Measurements from ENCODE around the gene DNAJC5G.
A peak's percentile ranks its signal among the peaks of the same experiment; 100 is the strongest.
"Not testable (repeated sequence)": the region's sequence is repeated elsewhere in the genome, so short reads cannot be mapped to it uniquely, and the experiment has no call there.

Gene DNAJC5G

GRCh38 chr2:27255187-27255586 lies 20.0 kb upstream of the DNAJC5G start:
- DNase-seq = no peak

DNA sequence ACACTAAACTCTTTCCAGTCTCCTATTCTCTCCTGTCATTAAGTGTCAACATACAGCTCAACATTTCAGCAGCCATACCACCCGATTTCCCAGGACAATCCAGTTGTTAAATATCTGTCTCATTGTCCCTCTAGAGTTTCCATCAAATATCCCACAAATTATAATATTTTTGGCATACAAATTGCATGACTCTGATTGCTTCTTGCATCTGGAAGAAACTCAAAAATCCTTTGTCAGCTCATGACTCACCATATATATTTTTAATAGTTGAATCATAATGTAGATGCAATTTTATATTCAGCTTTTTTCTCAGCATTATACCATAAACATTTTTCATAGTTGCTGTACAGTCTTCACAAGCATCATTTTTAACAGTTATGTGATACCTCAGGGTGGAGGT lies 19.6 kb upstream of the DNAJC5G start:
- no peak for DNase-seq

DNA sequence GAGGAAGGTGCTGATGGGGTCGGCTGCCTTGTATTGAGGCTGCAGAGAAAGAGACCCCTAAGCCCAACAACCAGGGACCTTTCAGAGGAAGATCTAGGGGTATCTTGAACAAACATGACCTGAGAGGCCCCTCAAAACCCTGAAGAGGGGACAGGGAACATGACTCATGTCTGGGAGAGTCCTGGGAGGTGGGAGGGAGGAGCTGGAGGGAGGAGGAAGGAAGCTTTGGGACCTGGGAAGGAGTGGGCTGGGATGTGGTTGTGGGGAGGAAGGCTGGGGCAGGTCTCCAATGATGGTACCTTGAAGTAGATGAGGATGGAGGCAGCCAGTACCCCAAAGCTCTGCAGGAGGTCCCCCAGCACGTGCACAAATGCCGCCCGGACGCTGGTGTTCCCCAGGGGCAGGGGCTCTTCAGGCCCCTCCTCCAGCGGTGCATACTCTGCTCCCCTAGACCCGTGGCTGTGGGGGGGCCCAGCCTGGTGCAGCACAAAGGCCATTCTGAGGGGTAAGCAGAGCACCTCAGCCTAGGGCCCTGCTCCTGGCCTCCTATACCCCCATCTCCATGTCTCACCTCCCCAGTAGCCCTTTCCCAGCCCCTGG lies 18.3 kb upstream of the DNAJC5G start:
- DNase-seq = no peak

GRCh38 chr2:27258051-27258450 lies 17.2 kb upstream of the DNAJC5G start:
- DNase-seq = no peak

GRCh38 chr2:27261241-27261925 lies 13.8 kb upstream of the DNAJC5G start:
- DNase-seq = no peak

- DNase-seq = no peak
Observed at GRCh38 chr2:27261926-27262298, 13.3 kb upstream of the DNAJC5G start.

GRCh38 chr2:27262379-27263286 lies 12.6 kb upstream of the DNAJC5G start, which contains the start of gene SLC30A3:
TSS of gene SLC30A3 (minus strand) at chr2:27263047. CDS start at chr2:27262906, 141 bp downstream.
- peak; percentile 71 for DNase-seq

- no peak for DNase-seq
Observed at GRCh38 chr2:27263287-27264252, 11.7 kb upstream of the DNAJC5G start.

DNA sequence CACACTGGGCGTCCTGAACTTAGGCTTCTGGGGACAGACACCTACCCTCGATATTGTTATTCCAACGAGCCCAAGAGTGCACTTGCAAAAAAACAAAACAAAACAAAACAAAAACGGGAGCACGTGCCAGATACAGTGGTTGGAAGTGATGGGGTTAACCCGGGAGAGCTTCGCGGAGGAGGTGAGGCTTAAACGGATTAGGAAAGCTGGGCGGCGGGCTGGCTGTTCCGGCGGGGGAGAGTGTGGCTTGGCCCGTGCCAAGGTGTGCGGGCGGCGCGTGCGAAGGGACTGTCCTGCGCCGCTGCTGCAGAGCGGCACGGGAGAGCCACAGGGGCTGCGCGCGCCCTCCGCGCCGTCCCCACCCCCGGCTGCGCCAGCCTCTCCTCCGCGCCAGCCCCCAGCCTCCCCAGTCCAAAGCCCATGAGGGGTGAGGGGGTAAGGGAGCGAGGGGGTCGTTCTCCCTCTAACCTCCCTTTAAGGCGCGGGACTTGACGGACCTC lies 10.9 kb upstream of the DNAJC5G start:
- DNase-seq = no peak

DNA sequence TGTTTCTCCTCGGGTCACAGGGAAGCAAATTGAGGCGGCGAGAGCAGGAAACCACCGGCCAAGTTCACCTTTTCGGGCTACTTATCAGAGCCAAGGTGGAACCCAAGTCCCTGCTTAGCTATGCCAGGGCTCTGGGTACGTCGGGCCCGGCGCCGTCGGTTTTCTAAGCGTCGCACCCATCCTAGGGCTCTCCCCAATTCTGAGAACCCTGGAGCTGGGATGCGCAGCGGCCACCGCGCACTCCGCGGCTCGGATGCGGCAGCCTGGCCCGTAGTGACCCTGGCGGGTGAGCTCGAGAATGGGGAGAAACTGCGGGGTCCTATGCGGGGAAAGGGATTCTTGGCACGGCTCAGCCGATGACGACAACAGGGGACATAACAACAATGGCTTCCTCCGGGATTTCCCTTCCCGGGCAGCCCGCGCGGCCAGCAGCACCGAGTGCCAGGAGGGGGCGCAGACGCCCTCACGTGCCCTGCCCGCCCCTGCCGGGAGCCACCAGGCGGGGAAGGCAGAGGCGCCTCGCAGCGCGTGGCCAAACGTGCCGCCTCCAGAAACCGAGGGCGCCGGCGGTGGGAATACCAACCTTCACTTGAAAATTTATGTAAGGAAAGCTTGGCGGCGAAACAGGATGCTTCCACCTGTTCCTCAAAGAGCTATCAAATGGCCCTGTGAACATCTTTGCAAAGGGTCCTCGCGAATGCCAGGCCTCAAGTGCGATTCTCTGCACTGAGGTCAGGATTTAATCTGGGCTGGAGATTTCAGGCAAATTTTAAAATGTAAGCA lies 10.3 kb upstream of the DNAJC5G start:
- DNase-seq = peak; percentile 79

- no peak for DNase-seq
Observed at GRCh38 chr2:27265536-27265870, 9.7 kb upstream of the DNAJC5G start.

DNA sequence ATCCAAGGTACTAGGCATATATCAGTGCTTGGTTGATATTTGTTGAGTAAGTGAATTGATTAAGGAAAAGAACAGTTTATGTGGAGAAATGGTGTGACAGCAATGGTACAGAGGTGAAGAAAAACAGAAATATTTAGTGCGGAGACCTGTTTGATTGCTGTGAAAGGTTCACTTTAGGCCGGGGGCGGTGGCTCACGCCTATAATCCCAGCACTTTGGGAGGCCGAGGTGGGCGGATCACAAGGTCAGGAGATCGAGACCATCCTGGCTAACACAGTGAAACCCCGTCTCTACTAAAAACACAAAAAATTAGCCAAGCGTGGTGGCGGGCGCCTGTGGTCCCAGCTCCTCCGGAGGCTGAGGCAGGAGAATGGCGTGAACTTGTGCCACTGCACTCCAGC lies 6.9 kb upstream of the DNAJC5G start:
- DNase-seq = not testable (repeated sequence)

DNA sequence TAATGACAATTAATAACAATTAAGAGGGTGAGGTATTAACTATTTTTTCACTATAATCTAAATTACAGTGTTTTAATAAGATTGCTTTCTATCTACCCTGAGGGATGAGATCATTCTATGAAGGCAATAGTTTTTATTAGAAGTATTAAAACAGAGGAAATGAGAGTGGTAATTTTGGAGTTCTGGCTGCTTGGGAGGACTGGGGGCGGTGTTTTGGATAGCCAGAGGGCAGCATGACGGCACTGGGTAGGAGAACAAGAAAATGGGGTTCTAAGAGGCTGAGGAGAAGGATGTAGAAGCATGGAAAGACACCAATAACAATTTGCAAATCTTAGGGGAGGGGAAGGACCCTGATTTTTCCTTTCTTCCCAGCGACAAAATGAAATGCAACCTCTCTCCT lies 5.1 kb upstream of the DNAJC5G start:
- DNase-seq = no peak

DNA sequence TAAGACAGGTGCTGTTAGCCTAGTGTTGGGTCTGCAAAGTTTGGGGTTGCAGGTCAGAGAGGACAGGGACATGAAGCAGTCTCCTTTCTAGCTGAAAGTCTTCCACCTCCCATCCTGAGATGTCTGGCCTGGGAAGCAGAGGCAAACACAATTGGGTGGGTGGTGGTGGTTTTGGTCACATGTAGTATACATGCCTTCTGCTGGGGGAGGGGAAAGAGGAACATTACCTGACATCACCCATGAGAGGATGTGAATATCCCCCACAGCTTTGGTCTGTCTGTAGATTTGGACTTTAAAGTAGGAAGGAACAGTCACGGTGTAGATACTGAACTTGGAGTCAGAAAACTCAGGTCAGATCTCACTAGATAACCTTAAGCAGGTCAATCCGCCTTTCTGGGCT lies 4.6 kb upstream of the DNAJC5G start:
- DNase-seq = peak; percentile 56

DNA sequence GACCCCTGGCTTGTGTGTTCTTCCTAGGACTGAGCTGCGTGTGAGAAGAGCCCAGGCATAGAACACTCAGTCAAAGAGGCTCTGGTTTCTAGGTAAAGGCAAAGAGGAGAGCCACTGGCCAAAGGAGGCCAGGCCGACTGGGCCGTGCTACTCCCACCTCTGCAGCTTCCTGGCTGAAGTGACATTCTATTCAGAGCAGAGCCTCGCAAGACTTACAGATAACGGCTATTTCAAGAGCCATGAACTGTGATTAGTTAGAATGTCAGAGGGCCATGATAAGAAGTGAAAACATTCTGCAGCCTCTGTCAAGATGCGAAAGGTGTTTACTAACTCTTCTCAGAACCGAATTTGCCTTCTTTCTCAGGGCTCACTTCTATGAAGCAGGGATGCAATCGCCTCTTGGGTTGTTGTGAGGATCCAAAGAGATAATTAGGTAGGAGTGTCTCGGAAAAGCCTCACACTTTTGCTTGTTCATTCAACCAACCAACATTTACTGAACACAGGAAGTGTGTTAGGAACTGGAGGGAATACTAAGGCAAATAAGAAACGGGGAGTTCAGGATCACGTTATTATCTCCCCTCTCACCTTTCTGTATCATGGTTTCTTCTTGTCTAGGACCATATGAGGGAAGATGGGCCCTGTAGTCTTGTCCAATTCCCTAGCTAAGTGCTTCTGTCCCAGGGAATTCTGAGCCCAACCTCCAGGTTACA lies 3.4 kb upstream of the DNAJC5G start:
- no peak for DNase-seq

DNA sequence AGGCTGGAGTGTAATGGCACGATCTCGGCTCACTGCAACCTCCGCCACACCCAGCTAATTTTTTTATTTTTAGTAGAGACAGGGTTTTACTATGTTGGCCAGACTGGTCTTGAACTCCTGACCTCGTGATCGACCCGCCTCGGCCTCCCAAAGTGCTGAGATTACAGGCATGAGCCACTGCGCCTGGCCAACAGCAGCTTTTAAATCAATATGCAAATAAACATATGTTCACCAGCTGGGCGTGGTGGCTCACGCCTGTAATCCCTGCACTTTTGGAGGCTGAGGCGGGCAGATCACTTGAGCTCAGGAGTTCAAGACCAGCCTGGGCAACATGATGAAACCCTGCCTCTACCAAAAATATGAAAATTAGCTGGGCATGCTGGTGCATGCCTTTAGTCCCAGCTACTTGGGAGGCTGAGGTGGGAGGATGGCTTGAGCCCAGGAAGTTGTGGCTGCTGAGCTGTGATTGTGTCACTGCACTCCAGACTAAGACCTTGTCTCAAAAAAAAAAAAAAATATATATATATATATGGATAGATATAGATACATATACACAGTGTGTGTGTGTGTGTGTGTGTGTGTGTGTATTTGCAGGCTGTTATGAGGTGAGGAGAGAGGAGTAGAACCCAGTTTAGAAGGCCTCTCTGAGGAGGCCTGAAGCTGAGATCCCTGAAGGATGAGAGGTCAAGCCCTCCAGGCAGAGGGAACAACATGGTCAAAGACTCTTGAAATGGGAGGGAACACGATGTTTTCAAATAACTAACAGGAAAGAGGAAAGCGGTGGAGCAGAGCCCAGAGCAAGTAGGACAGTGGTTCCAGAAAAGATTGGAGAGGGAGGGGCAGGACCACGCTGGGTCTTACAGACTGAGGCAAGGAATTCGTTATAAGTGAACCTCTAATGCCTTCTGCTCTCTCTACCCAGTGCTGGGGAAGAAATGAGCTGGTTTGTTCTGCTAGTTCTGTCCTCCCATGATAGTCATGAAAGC lies 2.4 kb upstream of the DNAJC5G start:
- DNase-seq = not testable (repeated sequence)

GRCh38 chr2:27278010-27278409 lies 2.8 kb downstream of the DNAJC5G start:
- DNase-seq = no peak

GRCh38 chr2:27280826-27281225 lies 5.6 kb downstream of the DNAJC5G start:
- no peak for DNase-seq

DNA sequence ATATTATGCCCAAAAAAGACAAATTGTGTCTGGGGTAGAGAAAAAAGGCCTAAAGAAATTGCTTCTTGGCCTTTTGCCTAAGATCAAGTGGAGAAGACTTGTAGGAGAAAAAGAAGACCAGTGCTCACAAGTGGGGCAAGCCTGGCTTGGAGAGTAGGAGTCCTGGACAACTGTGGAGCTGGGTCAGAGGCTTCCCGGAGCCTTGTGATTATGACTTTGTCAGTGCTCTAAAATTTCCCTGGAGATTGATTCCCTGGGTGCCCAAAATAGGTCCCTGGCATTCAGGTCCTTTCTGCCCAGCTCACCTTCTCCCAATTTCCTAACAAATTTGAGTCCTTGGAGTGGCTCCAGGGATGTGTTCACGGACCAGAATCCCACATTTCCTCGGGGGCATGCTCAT lies 6.2 kb downstream of the DNAJC5G start:
- DNase-seq = no peak
